ENCODE measurements around the gene CA5B. TPM values are rescaled to one million over a fixed set of nuclear protein-coding genes. Genes with fewer than 3 reads are reported as not detected.
"Not testable (repeated sequence)": the region's sequence is repeated elsewhere in the genome, so short reads cannot be mapped to it uniquely, and the experiment has no call there.

The CA5B gene
- total RNA-seq, 1 donor: 41.5 TPM

GRCh38 chrX:15747626-15748173, 9.6 kb downstream of the CA5B start:
- no peak for DNase-seq (ENCODE audit: low read depth in 2 of 3, low spot score in 2 of 3)

- DNase-seq (ENCODE audit: low read depth in 2 of 3, low spot score in 2 of 3): peak in 1 of 3 donors; percentile 11
These were observed 10.8 kb downstream of the CA5B start for GRCh38 chrX:15748841-15749240.

GRCh38 chrX:15749642-15750610, 11.9 kb downstream of the CA5B start:
- DNase-seq (ENCODE audit: low read depth in 2 of 3, low spot score in 2 of 3): peak in 2 of 3 donors; percentile 31 to 57

GRCh38 chrX:15750611-15751154, 12.6 kb downstream of the CA5B start:
- no peak for DNase-seq (ENCODE audit: low read depth in 2 of 3, low spot score in 2 of 3)

GRCh38 chrX:15751155-15751819, 13.2 kb downstream of the CA5B start:
- DNase-seq (ENCODE audit: low read depth in 2 of 3, low spot score in 2 of 3): peak in 2 of 3 donors; percentile 66 to 86

GRCh38 chrX:15755091-15755490, 17.0 kb downstream of the CA5B start:
- DNase-seq (ENCODE audit: low read depth in 2 of 3, low spot score in 2 of 3): no peak

- peak in 2 of 3 donors; percentile 16 to 32 for DNase-seq (ENCODE audit: low read depth in 2 of 3, low spot score in 2 of 3)
These were observed 20.1 kb downstream of the CA5B start for GRCh38 chrX:15758140-15758539.

- not testable (repeated sequence) for DNase-seq (ENCODE audit: low read depth in 2 of 3, low spot score in 2 of 3)
These were observed 21.8 kb downstream of the CA5B start for GRCh38 chrX:15759886-15760285.

GRCh38 chrX:15761564-15762191, 23.6 kb downstream of the CA5B start:
- DNase-seq (ENCODE audit: low read depth in 2 of 3, low spot score in 2 of 3): peak in 2 of 3 donors; percentile 23 to 44

- no peak for DNase-seq (ENCODE audit: low read depth in 2 of 3, low spot score in 2 of 3)
These were observed 31.4 kb downstream of the CA5B start for GRCh38 chrX:15769300-15769954.

- peak in 1 of 3 donors; percentile 3 for DNase-seq (ENCODE audit: low read depth in 2 of 3, low spot score in 2 of 3)
These were observed 44.1 kb downstream of the CA5B start for GRCh38 chrX:15781961-15782699.

- no peak for DNase-seq (ENCODE audit: low read depth in 2 of 3, low spot score in 2 of 3)
These were observed 47.2 kb downstream of the CA5B start for GRCh38 chrX:15785176-15785750.

GRCh38 chrX:15786915-15787314, 48.8 kb downstream of the CA5B start:
- no peak for DNase-seq (ENCODE audit: low read depth in 2 of 3, low spot score in 2 of 3)

- peak; percentile 79 to 85 (median 82) for DNase-seq (ENCODE audit: low read depth in 2 of 3, low spot score in 2 of 3)
These were observed 52.1 kb downstream of the CA5B start, which contains the start of gene ZRSR2 for GRCh38 chrX:15789979-15790768. TSS of gene ZRSR2 (plus strand) at chrX:15790484. CDS start at chrX:15790496, 12 bp downstream.

- DNase-seq (ENCODE audit: low read depth in 2 of 3, low spot score in 2 of 3): peak; percentile 6 to 21 (median 13)
These were observed 52.8 kb downstream of the CA5B start for GRCh38 chrX:15790769-15791290.

GRCh38 chrX:15797707-15798106, 59.6 kb downstream of the CA5B start:
- DNase-seq (ENCODE audit: low read depth in 2 of 3, low spot score in 2 of 3): no peak

GRCh38 chrX:15804563-15804962, 66.5 kb downstream of the CA5B start:
- DNase-seq (ENCODE audit: low read depth in 2 of 3, low spot score in 2 of 3): peak in 1 of 3 donors; percentile 3

- no peak for DNase-seq (ENCODE audit: low read depth in 2 of 3, low spot score in 2 of 3)
These were observed 70.2 kb downstream of the CA5B start for GRCh38 chrX:15808254-15808653.

All from hematopoietic multipotent progenitor cell (in vitro differentiated cells).